AG04450 (cell line): Measurements from ENCODE around the gene SLC16A7. TPM values are rescaled to one million over a fixed set of nuclear protein-coding genes. Genes with fewer than 3 reads are reported as not detected.

Source experiments
- CTCF ChIA-PET: fragments of 300-600, 350-600 bp; formaldehyde crosslinking; extraction: SDS; loops from one replicate; lab custom pipeline; 2022; ENCODE audit warnings: antibody characterized with exemption, inconsistent platforms; lab: Charles Lee
- POLR2A ChIA-PET: fragments of 350-600 bp; formaldehyde crosslinking; extraction: SDS; loops from one replicate; lab custom pipeline; 2021; ENCODE audit warnings: antibody characterized with exemption, inconsistent platforms; lab: Yijun Ruan, JAX
- DNase-seq: peaks from one replicate; pipeline ENCODE4 v3.0.0-alpha.2; 2011; ENCODE audit warnings: low read depth, low spot score
- H3K27ac ChIP-seq: one replicate; pipeline ENCODE4 v1.5.1; 2012; ENCODE audit warnings: low read depth, low read length, control low read depth
- H3K27me3 ChIP-seq: one replicate; pipeline ENCODE4 v1.6.0; 2012; ENCODE audit warnings: low read length; ENCODE audit not compliant: control insufficient read depth, insufficient read depth
- H3K4me3 ChIP-seq: 2 replicates; pipeline ENCODE4 v1.5.1; 2011; ENCODE audit warnings: mild to moderate bottlenecking, low read depth, low read length, control low read depth
- H3K9me3 ChIP-seq: 2 replicates; pipeline ENCODE4 v1.5.1; 2012; ENCODE audit warnings: low read length; ENCODE audit not compliant: control insufficient read depth, insufficient read depth
- CTCF ChIP-seq: IDR thresholded peaks from 2 replicates; pipeline ENCODE4 v1.5.1; 2011; ENCODE audit warnings: low read depth, low read length, control low read depth, inconsistent platforms
- polyA plus RNA-seq: library from polyadenylated mRNA; depleted of rRNA; stranded (reverse); fragments of >200 nt; gene quantifications from 2 replicates; pipeline ENCODE4 v1.2.3, GENCODE V29; 2011

Gene SLC16A7
- polyA plus RNA-seq, 1 experiment: 9.3 TPM

- ChIA-PET CTCF (no interaction called here), POLR2A (no interaction called here)
- no peak for TF ChIP-seq CTCF
- Histone ChIP-seq H3K9me3 (no peaks in the 10 kb centered on the region), H3K27me3 (no peaks in the 10 kb centered on the region), H3K4me3 (no peak overlapping the region), H3K27ac (no peak overlapping the region)
- no peak for DNase-seq
Measured at GRCh38 chr12:59652130-59652529, 56.3 kb downstream of the SLC16A7 start.

GRCh38 chr12:59654061-59654460 lies 58.2 kb downstream of the SLC16A7 start:
- no peak overlapping the region for H3K4me3 ChIP-seq
- POLR2A ChIA-PET: no interaction called here
- no peaks in the 10 kb centered on the region for H3K27me3 ChIP-seq
- H3K27ac ChIP-seq: no peak overlapping the region
- no peak for DNase-seq
- CTCF ChIA-PET: no interaction called here
- no peaks in the 10 kb centered on the region for H3K9me3 ChIP-seq
- TF ChIP-seq CTCF: no peak

- POLR2A ChIA-PET: no interaction called here
Measured at GRCh38 chr12:59657266-59657665, 61.4 kb downstream of the SLC16A7 start.

GRCh38 chr12:59657711-59658110 lies 61.9 kb downstream of the SLC16A7 start:
- POLR2A ChIA-PET: no interaction called here

More at GRCh38 chr12:59657266-59657665, 61.4 kb downstream of the SLC16A7 start:
- no peak for DNase-seq
- H3K27ac ChIP-seq: no peak overlapping the region
- no peaks in the 10 kb centered on the region for H3K27me3 ChIP-seq
- CTCF ChIA-PET: no interaction called here
- no peak for TF ChIP-seq CTCF
- no peaks in the 10 kb centered on the region for H3K9me3 ChIP-seq
- H3K4me3 ChIP-seq: no peak overlapping the region

GRCh38 chr12:59660148-59660547 lies 64.3 kb downstream of the SLC16A7 start:
- TF ChIP-seq CTCF: no peak
- Histone ChIP-seq H3K4me3 (no peak overlapping the region), H3K27ac (no peak overlapping the region), H3K27me3 (no peaks in the 10 kb centered on the region), H3K9me3 (no peaks in the 10 kb centered on the region)
- CTCF ChIA-PET: no interaction called here
- POLR2A ChIA-PET: no interaction called here
- DNase-seq: no peak

More at GRCh38 chr12:59657711-59658110, 61.9 kb downstream of the SLC16A7 start:
- TF ChIP-seq CTCF: no peak
- no peak for DNase-seq
- Histone ChIP-seq H3K27me3 (no peaks in the 10 kb centered on the region), H3K27ac (no peak overlapping the region), H3K4me3 (no peak overlapping the region), H3K9me3 (no peaks in the 10 kb centered on the region)
- CTCF ChIA-PET: no interaction called here
